H1 (cell line): Measurements from ENCODE around the gene TIMP3. TPM values are rescaled to one million over a fixed set of nuclear protein-coding genes. Genes with fewer than 3 reads are reported as not detected.
A peak's percentile ranks its signal among the peaks of the same experiment; 100 is the strongest.

Source experiments
- CTCF ChIA-PET: fragments of 300-600 bp; sonication (Branson Sonifier 250); formaldehyde crosslinking; loops from one replicate; lab custom pipeline; 2021; ENCODE audit not compliant: partially characterized antibody; lab: Charles Lee
- POLR2A ChIA-PET: fragments of 300-600 bp; sonication (Branson Sonifier 250); formaldehyde crosslinking; loops from one replicate; lab custom pipeline; 2021; ENCODE audit warnings: inconsistent platforms; ENCODE audit not compliant: partially characterized antibody; lab: Charles Lee
- DNase-seq, 2 experiments: peaks; one replicate each; pipeline versions ENCODE4 v3.0.0 to v3.0.0-alpha.2; 2010 to 2022; ENCODE audit warnings: low spot score in 2 of 2, low read depth in 1 of 2, mixed read lengths in 1 of 2
- FAIRE-seq: peaks from 2 replicates; lab custom pipeline; 2011; peaks lifted over from hg19 to GRCh38; lab: Jason Lieb, UNC
- H2AFZ ChIP-seq: 2 replicates; pipeline ENCODE4 v1.8.1; 2012; ENCODE audit warnings: low read length, inconsistent platforms
- H2AK5ac ChIP-seq: 2 replicates; pipeline ENCODE4 v1.6.1; 2013; ENCODE audit warnings: low read depth, low read length
- H2BK120ac ChIP-seq: replicated peaks from 2 replicates; pipeline ENCODE3; 2013; ENCODE audit warnings: low read depth, low read length, inconsistent platforms
- H2BK12ac ChIP-seq: 2 replicates; pipeline ENCODE4 v1.6.1; 2013; ENCODE audit warnings: low read depth, low read length
- H2BK15ac ChIP-seq: 2 replicates; pipeline ENCODE4 v1.6.1; 2013; ENCODE audit warnings: low read length
- H2BK20ac ChIP-seq: 2 replicates; pipeline ENCODE4 v1.6.1; 2013; ENCODE audit warnings: low read length
- H2BK5ac ChIP-seq: 2 replicates; pipeline ENCODE4 v1.6.1; 2013; ENCODE audit warnings: low read depth, low read length
- H3K14ac ChIP-seq: 2 replicates; pipeline ENCODE4 v1.6.1; 2013; ENCODE audit warnings: inconsistent platforms; ENCODE audit not compliant: insufficient read length
- H3K18ac ChIP-seq: 2 replicates; pipeline ENCODE4 v1.6.1; 2013; ENCODE audit warnings: low read length; ENCODE audit errors: extremely low read depth
- H3K23ac ChIP-seq: 2 replicates; pipeline ENCODE4 v1.6.1; 2013; ENCODE audit warnings: inconsistent platforms; ENCODE audit not compliant: insufficient read length
- H3K23me2 ChIP-seq: 2 replicates; pipeline ENCODE4 v1.6.1; 2013; ENCODE audit warnings: low read depth, low read length
- H3K27ac ChIP-seq: 2 replicates; pipeline ENCODE4 v1.6.1; 2011; ENCODE audit warnings: low read depth, low read length, inconsistent platforms
- H3K27me3 ChIP-seq, 4 experiments: replicated peaks in 1 of 4; 1 replicate in 1 of 4; 2 replicates in 3 of 4; pipeline versions ENCODE4 v1.6.1 to v1.8.1; 2011 to 2013; ENCODE audit warnings: low read length in 3 of 4, mild to moderate bottlenecking in 3 of 4, inconsistent platforms in 2 of 4, mixed read lengths in 2 of 4, moderate library complexity in 1 of 4; ENCODE audit not compliant: control insufficient read depth in 3 of 4, insufficient read depth in 3 of 4; ENCODE audit errors: extremely low read depth in 1 of 4
- H3K36me3 ChIP-seq, 4 experiments: 2 replicates each; pipeline versions ENCODE4 v1.6.1 to v1.8.1; 2011 to 2013; ENCODE audit warnings: mild to moderate bottlenecking in 4 of 4, low read length in 3 of 4, moderate library complexity in 2 of 4, control low read depth in 1 of 4, inconsistent platforms in 1 of 4; ENCODE audit not compliant: insufficient read depth in 4 of 4, control insufficient read depth in 2 of 4
- H3K4ac ChIP-seq: replicated peaks from 2 replicates; pipeline ENCODE3; 2013; ENCODE audit warnings: low read length, low read depth, mixed read lengths, inconsistent platforms; ENCODE audit not compliant: insufficient read length
- H3K4me1 ChIP-seq, 4 experiments: replicated peaks in 1 of 4; 1 replicate in 1 of 4; 2 replicates in 3 of 4; pipeline versions ENCODE4 v1.6.1 to v1.8.1; 2011 to 2013; ENCODE audit warnings: low read length in 3 of 4, inconsistent platforms in 2 of 4, mixed read lengths in 1 of 4; ENCODE audit not compliant: insufficient read depth in 4 of 4, control insufficient read depth in 3 of 4
- H3K4me2 ChIP-seq, 2 experiments: 2 replicates each; pipeline versions ENCODE4 v1.6.1 to v1.8.1; 2011 to 2013; ENCODE audit warnings: low read depth in 2 of 2, low read length in 2 of 2, control low read depth in 1 of 2, inconsistent platforms in 1 of 2, mild to moderate bottlenecking in 1 of 2; ENCODE audit not compliant: insufficient read depth in 1 of 2
- H3K4me3 ChIP-seq, 4 experiments: fragments of 200-600, 300-600 bp in 1 of 4; sonication (generic), shearing (Covaris generic), sonication (Bioruptor Twin) in 1 of 4; 2 replicates each; pipeline versions ENCODE4 v1.5.1 to v1.8.1; 2011 to 2016; ENCODE audit warnings: low read length in 4 of 4, low read depth in 3 of 4, control low read depth in 2 of 4, inconsistent platforms in 2 of 4, mild to moderate bottlenecking in 2 of 4, mixed read lengths in 1 of 4, moderate library complexity in 1 of 4; ENCODE audit not compliant: insufficient read depth in 2 of 4; ENCODE audit errors: extremely low read depth in 1 of 4
- H3K56ac ChIP-seq: replicated peaks from 2 replicates; pipeline ENCODE3; 2013; ENCODE audit warnings: low read depth, mild to moderate bottlenecking, mixed read lengths, low read length, inconsistent platforms; ENCODE audit not compliant: insufficient read length
- H3K79me1 ChIP-seq: 2 replicates; pipeline ENCODE4 v1.6.1; 2013; ENCODE audit warnings: low read depth, low read length, control low read depth
- H3K79me2 ChIP-seq, 2 experiments: 2 replicates each; pipeline versions ENCODE4 v1.6.1 to v1.8.1; 2012 to 2013; ENCODE audit warnings: low read length in 2 of 2, mild to moderate bottlenecking in 2 of 2, inconsistent platforms in 1 of 2; ENCODE audit not compliant: insufficient read depth in 2 of 2, control insufficient read depth in 1 of 2
- H3K9ac ChIP-seq, 4 experiments: replicated peaks in 1 of 4; 1 replicate in 1 of 4; 2 replicates in 3 of 4; pipeline versions ENCODE4 v1.6.1 to v1.8.1; 2011 to 2013; ENCODE audit warnings: low read depth in 3 of 4, low read length in 3 of 4, control low read depth in 2 of 4, mild to moderate bottlenecking in 2 of 4, moderate library complexity in 2 of 4, inconsistent platforms in 1 of 4; ENCODE audit errors: extremely low read depth in 1 of 4
- H3K9me3 ChIP-seq, 2 experiments: 2 replicates each; pipeline versions ENCODE4 v1.6.1 to v1.8.1; 2012 to 2013; ENCODE audit warnings: mild to moderate bottlenecking in 2 of 2, moderate library complexity in 2 of 2, control low read depth in 1 of 2, inconsistent platforms in 1 of 2, low read depth in 1 of 2, low read length in 1 of 2, mixed read lengths in 1 of 2; ENCODE audit not compliant: insufficient read depth in 2 of 2
- H4K20me1 ChIP-seq, 2 experiments: replicated peaks in 1 of 2; 2 replicates each; pipeline versions ENCODE3 to v1.8.1; 2011 to 2013; ENCODE audit warnings: inconsistent platforms in 2 of 2, low read length in 2 of 2, mild to moderate bottlenecking in 1 of 2; ENCODE audit not compliant: insufficient read depth in 2 of 2, control insufficient read depth in 1 of 2
- H4K5ac ChIP-seq: 2 replicates; pipeline ENCODE4 v1.6.1; 2013; ENCODE audit warnings: low read length, low read depth, mixed read lengths, inconsistent platforms; ENCODE audit not compliant: insufficient read length
- H4K8ac ChIP-seq: 2 replicates; pipeline ENCODE4 v1.8.0; 2013; ENCODE audit warnings: mild to moderate bottlenecking, moderate library complexity, low read length, inconsistent platforms; ENCODE audit not compliant: insufficient read depth; ENCODE audit errors: extremely low read depth
- H4K91ac ChIP-seq: replicated peaks from 2 replicates; pipeline ENCODE3; 2013; ENCODE audit warnings: low read length, mixed read lengths, inconsistent platforms; ENCODE audit not compliant: insufficient read length
- BACH1 ChIP-seq: IDR thresholded peaks from 2 replicates; pipeline ENCODE4 v1.6.1; 2012; ENCODE audit warnings: low read length, improper control_type of control experiment
- EGR1 ChIP-seq: IDR thresholded peaks from 2 replicates; pipeline ENCODE4 v1.6.1; 2011; ENCODE audit warnings: low read depth, low read length, borderline replicate concordance
- HDAC2 ChIP-seq, 2 experiments: fragments of 300-600 bp in 1 of 2; sonication (generic) in 1 of 2; IDR thresholded peaks; 2 replicates each; pipeline ENCODE4 v1.6.1; 2011 to 2012; ENCODE audit warnings: low read depth in 2 of 2, low read length in 2 of 2, mild to moderate bottlenecking in 2 of 2, moderate library complexity in 2 of 2, borderline replicate concordance in 1 of 2, inconsistent platforms in 1 of 2
- RFX5 ChIP-seq: IDR thresholded peaks from 2 replicates; pipeline ENCODE4 v1.6.1; 2011; ENCODE audit warnings: low read depth, low read length, improper control_type of control experiment, borderline replicate concordance
- SP2 ChIP-seq: IDR thresholded peaks from 2 replicates; pipeline ENCODE4 v1.6.1; 2012; ENCODE audit warnings: mild to moderate bottlenecking, low read length, inconsistent platforms
- SP4 ChIP-seq: IDR thresholded peaks from 2 replicates; pipeline ENCODE4 v1.6.1; 2012; ENCODE audit warnings: low read length, inconsistent platforms
- WGBS, 2 experiments: shearing (Covaris generic) in 1 of 2; methylation state at CpG; one replicate each; pipeline versions ENCODE4 v1.1.6 to v1.1.7; 2013 to 2015; ENCODE audit warnings: low lambda C conversion rate in 2 of 2, mixed read lengths in 2 of 2, inconsistent platforms in 1 of 2, low coverage in 1 of 2, missing lambda C conversion rate in 1 of 2; ENCODE audit not compliant: insufficient replicate concordance in 2 of 2, insufficient coverage in 1 of 2, insufficient read length in 1 of 2; ENCODE audit errors: extremely low coverage in 1 of 2, missing lambda C conversion rate in 1 of 2; 5-methylcytosine and 5-hydroxymethylcytosine counted together
- polyA plus RNA-seq, 7 experiments: library from polyadenylated mRNA; depleted of rRNA in 3 of 7; stranded (reverse) in 5 of 7; unstranded in 2 of 7; fragments of >200 nt in 5 of 7; fragments of 200-250 nt in 2 of 7; gene quantifications; 1 replicate in 5 of 7; 2 replicates in 1 of 7; 4 replicates in 1 of 7; pipeline versions ENCODE4 v1.2.1 to v1.2.3, GENCODE V29; 2011 to 2013; ENCODE audit warnings: missing spikeins in 2 of 7, mixed read lengths in 2 of 7
- total RNA-seq: library from RNA; stranded (reverse); fragmentation: NEBNext Ultra II Directional; extraction: Animal tissue kit (Norgen Biotek cat#: 25700); gene quantifications from 2 replicates; pipeline ENCODE4 v1.2.1, GENCODE V29; 2021

Gene TIMP3
- total and polyA plus RNA-seq, 2 of the 8 experiments (the other 6 are each of a cell fraction or from before 2014, with no cell fraction given): 1.3 to 4.7 TPM

- Histone ChIP-seq H2BK12ac (no peak overlapping the region), H3K79me1 (no peaks in the 10 kb centered on the region), H3K27me3 (no peaks in the 10 kb centered on the region), H4K5ac (no peak overlapping the region), H2BK20ac (no peak overlapping the region), H3K79me2 (no peaks in the 10 kb centered on the region), H2AFZ (no peak overlapping the region), H2BK15ac (no peak overlapping the region), H3K36me3 (no peaks in the 10 kb centered on the region), H3K4me1 (peaks cover 5 to 14% (median 8%) of the 10 kb centered on the region in 4 experiments), H3K4ac (no peak overlapping the region), H3K18ac (no peak overlapping the region), H3K27ac (no peak overlapping the region), H3K23me2 (0 out of 2 replicates have a peak, but pooled peaks cover 2% of the 10 kb centered on the region), H3K4me2 (peak overlapping the region in 1 of 2 experiments; percentile 20; a peak in 3 of 4 replicates), H2BK5ac (0 out of 2 replicates have a peak overlapping the region, but pooled peaks have one; percentile 27), H2AK5ac (no peak overlapping the region), H4K8ac (no peak overlapping the region), H3K56ac (no peak overlapping the region), H3K4me3 (no peak overlapping the region), H3K14ac (no peak overlapping the region), H4K91ac (no peak overlapping the region), H3K23ac (no peak overlapping the region), H4K20me1 (peaks cover 0 to 2% of the 10 kb centered on the region in 2 experiments), H3K9ac (no peak overlapping the region), H3K9me3 (no peaks in the 10 kb centered on the region), H2BK120ac (no peak overlapping the region)
- DNase-seq: no peak
- ChIA-PET CTCF (interaction anchor here (0.7 to 3.3 kb wide), 11 partner anchors 9 to 379 kb away, joined by 3 to 20 read pairs (median 3); no protein-coding TSS in a partner anchor), POLR2A (no interaction called here)
- WGBS, 2 experiments: 67% methylated on average over 11 of the region's 11 CpGs; no CpG with 5 or more reads in 1 of the 2 experiments
- no peak for FAIRE-seq
- TF ChIP-seq SP2 (no peak), EGR1 (peak; percentile 41; the same call in 1 of the 2 replicates), SP4 (no peak), RFX5 (no peak), BACH1 (peak; percentile 35; the same call in 1 of the 2 replicates), HDAC2 (IDR thresholded peaks at IDR 0.05; ENCODE audit: borderline replicate concordance in 1 of 2, low read depth in 2 of 2, low read length in 2 of 2) (0 out of 4 replicates have a peak, but pooled peaks have one; percentile 47 to 61)
Observed at GRCh38 chr22:32830473-32830872, 29.0 kb downstream of the TIMP3 start.
